ENCODE data around the gene PRKCG.

The PRKCG gene

GRCh38 chr19:53871454-53871853 lies 10.5 kb upstream of the PRKCG start:
- Histone ChIP-seq H3K9me3 (ENCODE audit: control extremely low read depth in 1 of 5, control insufficient read depth in 4 of 5, insufficient read depth in 2 of 5, low read depth in 1 of 5, low read length in 4 of 5) (no peaks in the 10 kb centered on the region), H3K4me3 (ENCODE audit: control insufficient read depth in 1 of 7, extremely low read depth in 1 of 7, insufficient read depth in 4 of 7, low read depth in 2 of 7, low read length in 6 of 7) (peak overlapping the region in 6 of 7 experiments; percentile 21 to 70 (median 58)), H3K4me1 (ENCODE audit: control extremely low read depth in 1 of 4, control insufficient read depth in 4 of 4, insufficient read depth in 4 of 4, low read length in 3 of 4) (peaks cover 3 to 49% (median 40%) of the 10 kb centered on the region in 4 experiments), H3K27ac (ENCODE audit: insufficient read depth in 1 of 2, low read depth in 1 of 2, low read length in 2 of 2, poor library complexity in 1 of 2, severe bottlenecking in 2 of 2) (peak overlapping the region; percentile 33 to 66), H3K27me3 (replicated peaks in 2 of 5; ENCODE audit: control insufficient read depth in 4 of 5, insufficient read depth in 5 of 5, low read length in 4 of 5) (no peaks in the 10 kb centered on the region), H3K36me3 (ENCODE audit: control insufficient read depth in 4 of 4, insufficient read depth in 4 of 4, low read length in 3 of 4) (peaks cover 5 to 44% (median 22%) of the 10 kb centered on the region in 4 experiments)
- DNase-seq: peak in 2 of 3 donors; percentile 70 to 71
- POLR2A ChIA-PET: no interaction called here
- WGBS (ENCODE audit: insufficient coverage): 6% methylated on average over 5 of the region's 7 CpGs
- CTCF ChIA-PET: interaction anchor here (0.7 to 2.2 kb wide), 6 partner anchors 10 to 63 kb away, joined by 3 to 8 read pairs (median 4); partner anchors contain the start of gene PRKCG

- H3K4me3 ChIP-seq (ENCODE audit: control insufficient read depth in 1 of 7, extremely low read depth in 1 of 7, insufficient read depth in 4 of 7, low read depth in 2 of 7, low read length in 6 of 7): no peak overlapping the region
- H3K27ac ChIP-seq (ENCODE audit: insufficient read depth in 1 of 2, low read depth in 1 of 2, low read length in 2 of 2, poor library complexity in 1 of 2, severe bottlenecking in 2 of 2): no peak overlapping the region
- peaks cover 5 to 50% (median 23%) of the 10 kb centered on the region in 4 experiments for H3K36me3 ChIP-seq (ENCODE audit: control insufficient read depth in 4 of 4, insufficient read depth in 4 of 4, low read length in 3 of 4)
- WGBS (ENCODE audit: insufficient coverage): 95% methylated on average over 5 of the region's 6 CpGs
- H3K4me1 ChIP-seq (ENCODE audit: control extremely low read depth in 1 of 4, control insufficient read depth in 4 of 4, insufficient read depth in 4 of 4, low read length in 3 of 4): peaks cover 3 to 42% (median 31%) of the 10 kb centered on the region in 4 experiments
- H3K27me3 ChIP-seq (replicated peaks in 2 of 5; ENCODE audit: control insufficient read depth in 4 of 5, insufficient read depth in 5 of 5, low read length in 4 of 5): no peaks in the 10 kb centered on the region
- no peak for DNase-seq
- no peaks in the 10 kb centered on the region for H3K9me3 ChIP-seq (ENCODE audit: control extremely low read depth in 1 of 5, control insufficient read depth in 4 of 5, insufficient read depth in 2 of 5, low read depth in 1 of 5, low read length in 4 of 5)
- ChIA-PET POLR2A (interaction anchor here (0.7 to 1.6 kb wide), 3 partner anchors 9 to 44 kb away, joined by 3 to 5 read pairs (median 4); partner anchors contain the start of gene PRKCG), CTCF (interaction anchor here (0.8 to 2.2 kb wide), 2 partner anchors 63 to 82 kb away, joined by 3 to 4 read pairs; no protein-coding TSS in a partner anchor)
These were observed 9.2 kb upstream of the PRKCG start for GRCh38 chr19:53872762-53873161.

GRCh38 chr19:53873773-53874605 lies 8.0 kb upstream of the PRKCG start:
- Histone ChIP-seq H3K36me3 (ENCODE audit: control insufficient read depth in 4 of 4, insufficient read depth in 4 of 4, low read length in 3 of 4) (peaks cover 5 to 50% (median 23%) of the 10 kb centered on the region in 4 experiments), H3K4me3 (ENCODE audit: control insufficient read depth in 1 of 7, extremely low read depth in 1 of 7, insufficient read depth in 4 of 7, low read depth in 2 of 7, low read length in 6 of 7) (no peak overlapping the region), H3K9me3 (ENCODE audit: control extremely low read depth in 1 of 5, control insufficient read depth in 4 of 5, insufficient read depth in 2 of 5, low read depth in 1 of 5, low read length in 4 of 5) (no peaks in the 10 kb centered on the region), H3K27me3 (replicated peaks in 2 of 5; ENCODE audit: control insufficient read depth in 4 of 5, insufficient read depth in 5 of 5, low read length in 4 of 5) (no peaks in the 10 kb centered on the region), H3K4me1 (ENCODE audit: control extremely low read depth in 1 of 4, control insufficient read depth in 4 of 4, insufficient read depth in 4 of 4, low read length in 3 of 4) (peaks cover 7 to 43% (median 29%) of the 10 kb centered on the region in 4 experiments), H3K27ac (ENCODE audit: insufficient read depth in 1 of 2, low read depth in 1 of 2, low read length in 2 of 2, poor library complexity in 1 of 2, severe bottlenecking in 2 of 2) (no peak overlapping the region)
- WGBS (ENCODE audit: insufficient coverage): 94% methylated on average over 48 of the region's 51 CpGs
- ChIA-PET CTCF (no interaction called here), POLR2A (interaction anchor here (1.0 kb wide), 1 partner anchor 21 kb away, joined by 4 read pairs; no protein-coding TSS in a partner anchor)
- DNase-seq: peak in 1 of 3 donors; percentile 26

GRCh38 chr19:53874606-53874990 lies 7.4 kb upstream of the PRKCG start:
- no peak for DNase-seq
- POLR2A ChIA-PET: interaction anchor here (1.0 kb wide), 1 partner anchor 44 kb away, joined by 4 read pairs; no protein-coding TSS in a partner anchor

GRCh38 chr19:53875602-53876325 lies 6.2 kb upstream of the PRKCG start:
- Histone ChIP-seq H3K4me3 (ENCODE audit: control insufficient read depth in 1 of 7, extremely low read depth in 1 of 7, insufficient read depth in 4 of 7, low read depth in 2 of 7, low read length in 6 of 7) (no peak overlapping the region), H3K27ac (ENCODE audit: insufficient read depth in 1 of 2, low read depth in 1 of 2, low read length in 2 of 2, poor library complexity in 1 of 2, severe bottlenecking in 2 of 2) (no peak overlapping the region), H3K9me3 (ENCODE audit: control extremely low read depth in 1 of 5, control insufficient read depth in 4 of 5, insufficient read depth in 2 of 5, low read depth in 1 of 5, low read length in 4 of 5) (no peaks in the 10 kb centered on the region), H3K4me1 (ENCODE audit: control extremely low read depth in 1 of 4, control insufficient read depth in 4 of 4, insufficient read depth in 4 of 4, low read length in 3 of 4) (peaks cover 12 to 44% (median 31%) of the 10 kb centered on the region in 4 experiments), H3K27me3 (replicated peaks in 2 of 5; ENCODE audit: control insufficient read depth in 4 of 5, insufficient read depth in 5 of 5, low read length in 4 of 5) (peaks cover 3 to 14% (median 10%) of the 10 kb centered on the region in 5 experiments), H3K36me3 (ENCODE audit: control insufficient read depth in 4 of 4, insufficient read depth in 4 of 4, low read length in 3 of 4) (peaks cover 5 to 48% (median 23%) of the 10 kb centered on the region in 4 experiments)
- CTCF ChIA-PET: interaction anchor here (0.7 to 2.0 kb wide), 2 partner anchors 24 to 32 kb away, joined by 3 to 6 read pairs; no protein-coding TSS in a partner anchor
- peak in 1 of 3 donors; percentile 30 for DNase-seq
- WGBS (ENCODE audit: insufficient coverage): 95% methylated on average over 12 of the region's 17 CpGs
- POLR2A ChIA-PET: interaction anchor here (1.0 to 2.6 kb wide), 2 partner anchors 9 to 45 kb away, joined by 4 to 13 read pairs; partner anchors contain the start of gene MYADM

More at GRCh38 chr19:53874606-53874990, 7.4 kb upstream of the PRKCG start:
- 88% methylated on average over 6 of the region's 6 CpGs for WGBS (ENCODE audit: insufficient coverage)
- H3K4me3 ChIP-seq (ENCODE audit: control insufficient read depth in 1 of 7, extremely low read depth in 1 of 7, insufficient read depth in 4 of 7, low read depth in 2 of 7, low read length in 6 of 7): no peak overlapping the region
- no peaks in the 10 kb centered on the region for H3K9me3 ChIP-seq (ENCODE audit: control extremely low read depth in 1 of 5, control insufficient read depth in 4 of 5, insufficient read depth in 2 of 5, low read depth in 1 of 5, low read length in 4 of 5)
- no peak overlapping the region for H3K27ac ChIP-seq (ENCODE audit: insufficient read depth in 1 of 2, low read depth in 1 of 2, low read length in 2 of 2, poor library complexity in 1 of 2, severe bottlenecking in 2 of 2)
- CTCF ChIA-PET: no interaction called here
- H3K27me3 ChIP-seq (replicated peaks in 2 of 5; ENCODE audit: control insufficient read depth in 4 of 5, insufficient read depth in 5 of 5, low read length in 4 of 5): peaks cover 0 to 2% (median under 1%) of the 10 kb centered on the region in 5 experiments
- H3K4me1 ChIP-seq (ENCODE audit: control extremely low read depth in 1 of 4, control insufficient read depth in 4 of 4, insufficient read depth in 4 of 4, low read length in 3 of 4): peaks cover 8 to 47% (median 34%) of the 10 kb centered on the region in 4 experiments
- peaks cover 5 to 50% (median 23%) of the 10 kb centered on the region in 4 experiments for H3K36me3 ChIP-seq (ENCODE audit: control insufficient read depth in 4 of 4, insufficient read depth in 4 of 4, low read length in 3 of 4)

- ChIA-PET CTCF (interaction anchor here (0.6 to 2.0 kb wide), 7 partner anchors 9 to 146 kb away, joined by 3 to 6 read pairs (median 4); partner anchors contain the start of gene MYADM), POLR2A (interaction anchor here (2.6 kb wide), 1 partner anchor 10 kb away, joined by 13 read pairs; the partner anchor contains the start of gene MYADM)
- 96% methylated on average over 4 of the region's 6 CpGs for WGBS (ENCODE audit: insufficient coverage)
- peak in 2 of 3 donors; percentile 72 to 74 for DNase-seq
- Histone ChIP-seq H3K9me3 (ENCODE audit: control extremely low read depth in 1 of 5, control insufficient read depth in 4 of 5, insufficient read depth in 2 of 5, low read depth in 1 of 5, low read length in 4 of 5) (no peaks in the 10 kb centered on the region), H3K4me1 (ENCODE audit: control extremely low read depth in 1 of 4, control insufficient read depth in 4 of 4, insufficient read depth in 4 of 4, low read length in 3 of 4) (peaks cover 12 to 42% (median 29%) of the 10 kb centered on the region in 4 experiments), H3K27me3 (replicated peaks in 2 of 5; ENCODE audit: control insufficient read depth in 4 of 5, insufficient read depth in 5 of 5, low read length in 4 of 5) (peaks cover 3 to 24% (median 18%) of the 10 kb centered on the region in 5 experiments), H3K4me3 (ENCODE audit: control insufficient read depth in 1 of 7, extremely low read depth in 1 of 7, insufficient read depth in 4 of 7, low read depth in 2 of 7, low read length in 6 of 7) (no peak overlapping the region), H3K36me3 (ENCODE audit: control insufficient read depth in 4 of 4, insufficient read depth in 4 of 4, low read length in 3 of 4) (peaks cover 5 to 43% (median 23%) of the 10 kb centered on the region in 4 experiments), H3K27ac (ENCODE audit: insufficient read depth in 1 of 2, low read depth in 1 of 2, low read length in 2 of 2, poor library complexity in 1 of 2, severe bottlenecking in 2 of 2) (no peak overlapping the region)
These were observed 5.3 kb upstream of the PRKCG start for GRCh38 chr19:53876651-53877224.
